Measurements from ENCODE around the gene PDE6B.
"Not testable (repeated sequence)": the region's sequence is repeated elsewhere in the genome, so short reads cannot be mapped to it uniquely, and the experiment has no call there.

PDE6B gene

DNA sequence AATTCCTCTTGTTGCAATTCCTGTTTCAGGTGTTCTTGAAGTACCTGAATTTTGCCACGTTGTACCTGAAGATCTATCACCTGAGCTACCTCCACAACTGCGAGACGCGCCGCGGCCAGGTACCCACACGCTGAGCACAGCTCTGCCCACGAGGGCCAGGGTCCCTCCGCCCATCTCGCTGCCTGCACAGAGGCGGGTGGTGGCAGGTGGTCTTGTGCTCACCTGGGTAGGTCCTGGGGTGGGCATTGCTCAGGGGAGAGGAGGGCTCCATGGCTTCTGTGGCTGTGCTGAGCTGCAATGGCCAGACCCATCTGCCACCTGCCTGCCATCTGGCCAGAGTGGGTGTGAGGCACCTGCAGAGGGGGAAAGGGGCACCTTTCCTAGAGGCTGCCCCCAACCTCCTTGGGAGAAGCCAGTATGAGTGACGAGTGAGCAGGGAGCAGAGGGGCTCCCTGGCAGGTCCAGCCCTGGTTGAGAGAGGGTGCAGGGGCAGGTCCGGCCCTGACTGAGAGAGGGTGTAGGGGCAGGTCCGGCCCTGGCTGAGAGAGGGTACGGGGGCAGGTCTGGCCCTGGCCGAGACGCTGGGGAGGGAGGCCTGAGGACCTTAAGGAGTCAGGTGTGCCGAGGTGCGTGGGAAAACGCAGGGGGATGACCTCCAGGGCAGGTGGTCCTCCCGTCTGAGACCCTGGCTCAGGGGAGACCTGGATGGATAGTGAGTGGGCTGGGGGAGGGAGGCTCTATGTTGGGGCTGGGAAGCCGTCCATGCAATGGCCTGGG, 10.7 kb downstream of the PDE6B start:
- no peak for DNase-seq (ENCODE audit: low read depth)

DNA sequence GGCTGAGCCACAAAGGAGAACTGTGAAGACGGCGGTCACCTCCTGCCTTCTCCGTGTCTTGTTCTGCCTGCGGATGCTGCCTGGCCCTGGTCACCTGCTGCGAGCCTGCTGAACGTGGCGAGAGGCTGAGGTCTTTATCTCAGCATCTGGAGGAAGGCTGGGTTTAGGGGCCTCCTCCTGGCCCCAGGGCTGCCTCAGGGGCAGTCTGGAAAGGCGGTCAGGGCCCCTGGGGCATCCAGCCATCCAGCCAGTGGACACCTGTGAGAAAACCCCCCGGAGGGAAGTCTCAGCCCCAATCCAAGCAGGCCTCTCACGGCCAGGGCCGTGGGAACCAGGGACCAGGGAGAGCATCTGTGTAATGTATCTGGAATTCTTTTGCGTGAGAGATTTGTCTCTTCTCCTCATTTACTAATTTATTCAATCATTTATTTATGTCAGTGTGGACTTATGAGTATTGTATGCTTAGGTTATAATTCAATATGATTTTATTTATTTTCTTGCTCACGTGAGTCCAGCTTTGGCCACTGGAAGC, 11.3 kb downstream of the PDE6B start:
- DNase-seq (ENCODE audit: low read depth): no peak

DNA sequence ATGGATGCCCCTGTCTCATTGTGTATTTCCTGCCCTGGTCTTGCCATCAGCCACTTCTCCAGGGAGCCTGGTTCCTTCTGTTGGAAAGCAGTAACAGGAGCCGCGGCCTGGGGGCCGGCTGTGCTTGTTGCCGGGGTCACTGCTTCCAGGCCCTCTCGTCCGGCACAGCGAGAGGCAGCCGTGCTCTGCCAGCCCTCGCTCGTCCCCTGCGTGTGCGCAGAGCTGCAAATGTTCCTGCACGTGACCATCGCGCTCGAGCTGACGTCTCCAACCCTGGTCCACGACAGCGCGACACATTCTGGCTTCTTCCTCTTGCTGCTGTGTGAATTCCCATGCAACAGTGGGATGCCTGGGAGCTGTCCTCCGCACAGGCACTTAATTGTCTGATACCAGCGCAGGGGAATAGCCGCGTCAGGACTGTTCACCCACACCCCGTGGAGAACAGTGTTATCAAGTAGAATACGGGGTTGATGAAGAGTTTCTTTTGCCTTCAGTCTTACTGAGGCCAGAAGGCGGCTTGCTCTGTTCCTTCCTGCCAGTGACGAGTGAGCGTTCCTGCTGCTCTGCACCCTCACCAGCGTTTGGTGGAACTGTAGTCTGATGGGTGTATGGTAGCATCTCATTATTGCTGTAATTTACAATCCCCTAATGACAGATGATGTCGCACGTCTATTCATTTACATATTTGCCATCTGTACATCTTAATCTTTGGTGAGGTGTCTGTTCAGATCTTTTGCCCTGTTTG, 12.3 kb downstream of the PDE6B start:
- no peak for DNase-seq (ENCODE audit: low read depth)

DNA sequence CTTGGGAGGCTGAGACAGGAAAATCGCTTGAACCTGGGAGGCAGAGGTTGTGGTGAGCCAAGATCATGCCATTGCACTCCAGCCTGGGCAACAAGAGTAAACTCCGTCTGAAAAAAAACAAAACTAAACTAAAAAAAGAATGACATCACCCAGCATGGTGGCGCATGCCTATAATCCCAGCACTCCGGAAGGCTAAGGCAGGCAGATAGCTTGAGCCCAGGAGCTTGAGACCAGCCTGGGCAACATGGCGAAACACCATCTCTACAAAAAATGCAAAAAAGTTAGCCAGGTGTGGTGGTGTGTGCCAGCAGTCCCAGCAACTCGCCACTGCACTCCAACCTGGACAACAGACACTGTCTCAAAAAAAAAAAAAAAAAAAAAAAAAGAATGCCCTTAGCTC, 17.0 kb downstream of the PDE6B start:
- not testable (repeated sequence) for DNase-seq (ENCODE audit: low read depth)

GRCh38 chr4:646460-646859, 21.1 kb downstream of the PDE6B start:
- DNase-seq (ENCODE audit: low read depth): no peak

GRCh38 chr4:647481-647880, 22.1 kb downstream of the PDE6B start:
- DNase-seq (ENCODE audit: low read depth): no peak

GRCh38 chr4:648579-649292, 23.4 kb downstream of the PDE6B start:
- DNase-seq (ENCODE audit: low read depth): no peak

GRCh38 chr4:649293-649625, 23.9 kb downstream of the PDE6B start:
- DNase-seq (ENCODE audit: low read depth): no peak

DNA sequence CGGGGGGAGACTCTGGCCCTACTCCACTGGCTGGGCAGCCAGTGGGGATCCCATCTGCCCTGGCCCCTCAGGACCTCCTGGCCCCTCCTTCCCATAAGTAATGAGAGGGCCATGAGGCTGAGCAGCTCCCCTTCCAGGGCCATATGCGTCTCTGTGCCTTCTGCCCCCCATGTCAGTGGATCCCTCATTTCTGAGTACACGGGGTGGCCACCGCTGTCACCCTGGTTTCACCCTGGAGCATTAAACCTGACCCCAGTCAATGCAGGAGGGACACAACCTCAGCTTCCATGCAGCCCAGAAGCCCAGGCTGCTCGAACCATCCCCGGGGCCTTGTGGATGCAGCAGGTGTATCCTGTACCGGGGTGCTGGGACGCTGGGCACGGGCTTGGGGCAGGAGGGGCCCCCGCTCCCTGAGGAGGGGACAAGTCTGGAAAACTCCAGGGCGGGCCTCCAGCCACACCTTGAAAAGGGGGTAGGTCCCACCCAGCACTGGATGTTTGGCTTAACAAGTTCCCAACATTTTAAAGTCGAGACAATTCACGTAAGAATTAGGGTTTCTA, 24.5 kb downstream of the PDE6B start:
- DNase-seq (ENCODE audit: low read depth): no peak

DNA sequence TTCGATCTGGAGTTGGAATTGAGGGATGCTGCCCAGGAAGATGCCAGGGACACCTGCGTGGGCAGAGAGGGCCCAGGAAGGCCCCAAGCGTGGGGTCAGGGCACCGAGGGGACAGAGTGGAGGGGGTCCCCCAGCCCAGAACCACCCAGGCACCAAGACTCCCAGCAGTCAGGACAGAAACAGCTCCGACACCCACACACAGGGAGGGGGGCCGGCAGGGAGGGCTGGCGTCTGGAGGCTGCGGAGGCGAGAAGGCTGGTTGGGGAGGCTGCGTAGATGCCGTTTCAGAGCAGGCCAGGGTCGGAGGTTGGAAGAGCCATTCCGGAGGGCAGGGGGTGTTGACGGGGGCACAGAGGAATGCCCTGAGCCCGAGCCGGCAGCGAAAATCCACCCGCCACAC, 25.1 kb downstream of the PDE6B start:
- no peak for DNase-seq (ENCODE audit: low read depth)

DNA sequence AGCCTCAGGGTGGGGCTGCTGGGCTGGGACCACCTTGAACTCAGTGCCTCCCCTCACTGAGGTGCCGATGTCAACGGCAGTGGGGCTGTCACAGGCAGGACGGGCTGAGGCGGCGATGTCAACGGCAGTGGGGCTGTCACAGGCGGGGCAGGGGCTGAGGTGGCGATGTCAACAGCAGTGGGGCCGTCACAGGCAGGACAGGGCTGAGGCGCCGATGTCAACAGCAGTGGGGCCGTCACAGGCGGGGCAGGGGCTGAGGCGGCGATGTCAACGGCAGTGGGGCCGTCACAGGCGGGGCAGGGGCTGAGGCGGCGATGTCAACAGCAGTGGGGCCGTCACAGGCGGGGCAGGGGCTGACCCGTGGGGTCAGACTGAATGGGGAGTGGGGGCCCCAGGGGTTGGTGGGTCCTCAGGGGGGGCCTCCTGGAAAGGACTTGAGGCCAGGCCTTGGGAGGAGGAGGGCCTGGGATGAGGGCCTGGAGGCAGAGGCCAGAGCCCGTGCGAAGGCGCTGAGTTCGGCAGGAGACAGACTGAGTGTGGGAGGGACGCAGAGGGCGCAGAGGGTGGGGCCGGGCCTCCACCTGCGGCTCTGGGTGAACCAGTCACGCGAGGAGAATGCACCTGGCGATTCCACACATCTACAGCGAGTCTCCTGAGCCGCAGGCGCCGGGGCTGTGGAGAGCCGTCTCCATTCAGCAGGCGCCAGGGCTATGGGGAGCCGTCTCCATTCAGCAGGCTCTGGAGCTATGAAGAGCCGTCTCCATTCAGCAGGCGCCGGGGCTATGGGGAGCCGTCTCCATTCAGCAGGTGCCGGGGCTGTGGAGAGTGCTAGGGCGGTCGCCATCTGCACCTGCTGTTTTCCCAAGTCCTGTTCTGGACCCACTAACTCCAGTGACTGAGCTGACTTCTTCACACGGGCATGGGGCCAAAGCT, 25.8 kb downstream of the PDE6B start:
- DNase-seq (ENCODE audit: low read depth): no peak

- no peak for DNase-seq (ENCODE audit: low read depth)
Measured at GRCh38 chr4:651884-652642, 26.7 kb downstream of the PDE6B start.

DNA sequence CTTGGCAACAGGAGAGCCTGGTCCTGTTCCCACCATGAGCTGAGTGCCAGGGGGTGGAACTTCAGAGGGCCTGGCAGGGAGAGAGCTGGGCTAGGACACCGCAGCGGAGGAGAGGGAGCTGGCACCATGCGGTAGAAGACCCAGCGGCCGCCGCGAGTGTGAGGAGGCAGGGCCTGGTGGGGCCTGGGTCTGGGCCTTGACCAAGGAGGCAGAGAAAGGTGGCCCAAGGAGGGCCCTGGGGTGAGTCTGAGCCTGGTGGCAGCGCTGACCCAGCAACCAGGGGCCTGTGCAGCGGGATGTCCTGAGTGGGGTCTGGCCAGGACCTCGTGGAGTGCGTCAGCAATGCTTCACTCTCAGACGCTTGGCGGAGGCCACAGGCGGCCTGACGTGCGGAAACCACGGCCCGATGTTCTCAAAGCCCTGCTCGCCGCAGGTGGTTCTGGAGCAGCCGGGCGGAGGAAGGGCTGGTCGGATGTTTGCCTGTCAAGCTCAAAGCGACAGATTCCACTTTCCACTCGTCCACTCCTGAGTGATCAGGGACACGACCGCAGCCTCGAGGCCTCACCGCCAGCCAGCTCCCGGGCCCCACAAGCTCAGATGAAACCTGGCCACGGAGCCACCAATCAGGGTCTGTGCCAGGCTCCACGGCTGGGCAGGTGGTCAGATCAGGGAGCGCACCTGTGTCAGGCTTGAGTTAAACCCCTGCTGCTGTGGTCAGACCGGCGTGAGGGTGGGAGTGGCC, 27.9 kb downstream of the PDE6B start:
- DNase-seq (ENCODE audit: low read depth): no peak

- DNase-seq (ENCODE audit: low read depth): no peak
Measured at GRCh38 chr4:653831-654502, 28.6 kb downstream of the PDE6B start.

- no peak for DNase-seq (ENCODE audit: low read depth)
Measured at GRCh38 chr4:654503-654845, 29.1 kb downstream of the PDE6B start.

- no peak for DNase-seq (ENCODE audit: low read depth)
Measured at GRCh38 chr4:654871-655463, 29.6 kb downstream of the PDE6B start.

GRCh38 chr4:655464-656151, 30.2 kb downstream of the PDE6B start:
- DNase-seq (ENCODE audit: low read depth): no peak

All from stromal cell of bone marrow (primary cell).